HG03575 (cell line): ENCODE results near the gene STRIT1.

Experiments
- ATAC-seq: cut with Tn5 transposase; IDR thresholded peaks from one replicate; pipeline ENCODE4 v1.9.1; 2021; ENCODE audit not compliant: unreplicated experiment, insufficient number of reproducible peaks, low FRiP score; ENCODE audit errors: extremely low read depth

Gene STRIT1

DNA sequence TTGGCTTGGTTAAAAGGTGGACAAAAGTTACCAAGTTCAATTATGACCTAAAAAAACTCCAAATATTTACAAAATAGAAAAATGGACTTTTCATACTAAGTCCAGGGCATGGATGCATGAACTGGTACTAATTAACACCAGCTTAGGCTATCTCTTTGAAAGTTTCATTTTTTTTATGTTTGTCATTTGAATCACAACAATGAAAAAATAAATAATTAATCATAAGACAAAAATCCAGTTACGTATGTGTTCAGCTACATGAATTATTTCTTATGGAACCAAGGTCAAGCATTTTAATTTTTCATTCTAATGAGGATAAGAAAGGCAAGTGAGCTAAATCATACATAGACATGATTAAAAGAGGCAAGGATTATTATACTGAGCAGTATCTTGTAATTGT lies 23.7 kb upstream of the STRIT1 start:
- no peak for ATAC-seq

GRCh38 chr3:155316426-155316825 lies 22.9 kb upstream of the STRIT1 start:
- ATAC-seq: no peak

- ATAC-seq: no peak
Observed at GRCh38 chr3:155313916-155314315, 20.4 kb upstream of the STRIT1 start.

DNA sequence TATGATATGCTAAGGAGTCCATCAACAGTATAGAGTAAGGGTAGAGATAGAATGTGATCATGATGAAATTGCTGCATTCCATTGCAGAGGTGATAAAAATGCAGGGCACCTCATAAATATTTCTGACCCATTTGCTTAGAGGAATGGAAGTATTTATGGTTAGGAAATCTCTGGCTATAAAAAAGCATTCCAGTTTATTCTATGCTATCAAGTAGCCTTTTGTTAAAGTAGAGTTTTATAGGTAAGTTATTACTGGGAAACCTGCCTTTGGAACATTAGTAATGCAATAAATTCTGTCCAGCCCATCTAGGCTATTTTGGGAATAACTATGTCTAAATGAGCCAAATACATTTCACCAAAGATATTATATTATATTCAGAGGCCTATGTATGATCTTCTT lies 19.8 kb upstream of the STRIT1 start:
- no peak for ATAC-seq

DNA sequence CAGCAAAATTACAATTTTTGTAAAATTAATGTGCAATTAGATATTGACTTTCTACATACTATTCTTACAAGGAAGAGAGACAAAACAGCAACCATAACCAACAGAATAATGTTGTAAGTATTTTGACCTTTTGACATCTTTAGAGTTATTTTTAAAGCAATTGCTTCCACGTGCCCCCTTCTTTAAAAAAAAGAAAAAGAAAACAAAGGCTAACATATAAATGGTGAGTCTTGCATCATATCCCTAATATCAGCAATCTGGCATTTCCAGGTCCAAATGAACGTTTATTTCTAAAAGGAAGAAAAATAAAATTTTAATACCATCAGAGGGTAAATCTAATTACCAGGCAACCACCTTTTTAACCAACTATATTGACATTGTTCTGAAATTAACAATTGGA lies 19.3 kb upstream of the STRIT1 start:
- no peak for ATAC-seq

DNA sequence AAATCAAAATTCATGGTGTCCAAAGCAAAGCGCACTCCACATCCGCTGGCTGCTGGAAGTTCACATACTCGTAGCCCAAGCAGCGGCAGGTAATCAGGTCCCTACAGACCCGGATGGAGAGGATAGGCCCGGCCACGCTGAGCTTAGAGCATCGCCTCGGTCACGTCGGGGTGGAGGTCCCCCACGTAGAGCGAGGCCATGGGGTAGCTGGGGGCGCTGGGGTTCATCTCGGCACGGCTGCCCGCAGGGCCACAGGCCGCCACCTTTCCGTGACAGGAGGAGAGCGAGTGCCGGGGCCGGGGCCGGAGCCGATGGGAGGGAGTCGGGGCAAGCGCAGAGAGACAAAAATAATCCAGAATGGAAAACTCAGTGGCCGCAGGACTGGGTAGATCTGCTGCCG lies 16.1 kb upstream of the STRIT1 start:
- no peak for ATAC-seq

DNA sequence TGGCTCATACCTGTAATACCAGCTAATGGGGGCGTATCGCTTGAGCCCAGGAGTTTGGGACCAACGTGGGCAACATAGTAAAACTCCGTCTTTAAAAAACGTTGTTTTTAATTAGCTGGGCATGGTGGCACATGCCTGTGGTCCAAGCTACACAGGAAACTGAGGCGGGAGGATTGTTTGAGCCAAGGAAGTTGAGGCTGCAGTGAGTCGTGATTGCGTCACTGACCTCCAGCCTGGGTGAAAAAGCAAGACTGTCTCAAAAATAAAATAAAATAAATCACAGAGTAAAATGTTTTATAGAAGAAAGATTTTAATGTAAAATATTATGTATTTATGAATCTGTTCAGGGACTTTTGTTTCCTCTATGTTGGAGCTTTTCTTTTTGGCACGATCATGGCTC lies 15.3 kb upstream of the STRIT1 start:
- ATAC-seq: no peak

GRCh38 chr3:155307183-155307582 lies 13.7 kb upstream of the STRIT1 start:
- no peak for ATAC-seq

DNA sequence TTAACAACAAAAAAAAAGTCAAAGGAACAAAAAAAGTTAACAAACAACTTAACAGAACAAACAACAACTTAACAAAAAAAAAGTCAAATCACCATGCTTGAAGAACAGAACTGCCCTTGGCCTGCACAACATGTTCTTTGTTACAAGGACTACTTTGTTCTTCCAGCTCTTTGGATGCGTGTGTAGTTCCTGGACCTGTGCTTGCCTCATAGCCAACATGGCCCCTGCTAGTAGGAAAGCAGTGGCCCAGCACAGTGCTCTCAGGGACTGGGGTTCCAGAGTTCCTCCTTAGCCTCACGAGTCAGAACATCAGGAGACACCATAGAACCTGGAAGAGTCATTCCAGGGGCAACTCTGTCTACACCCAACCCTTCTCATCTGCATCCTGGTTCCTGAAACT lies 10.9 kb upstream of the STRIT1 start:
- ATAC-seq: no peak

DNA sequence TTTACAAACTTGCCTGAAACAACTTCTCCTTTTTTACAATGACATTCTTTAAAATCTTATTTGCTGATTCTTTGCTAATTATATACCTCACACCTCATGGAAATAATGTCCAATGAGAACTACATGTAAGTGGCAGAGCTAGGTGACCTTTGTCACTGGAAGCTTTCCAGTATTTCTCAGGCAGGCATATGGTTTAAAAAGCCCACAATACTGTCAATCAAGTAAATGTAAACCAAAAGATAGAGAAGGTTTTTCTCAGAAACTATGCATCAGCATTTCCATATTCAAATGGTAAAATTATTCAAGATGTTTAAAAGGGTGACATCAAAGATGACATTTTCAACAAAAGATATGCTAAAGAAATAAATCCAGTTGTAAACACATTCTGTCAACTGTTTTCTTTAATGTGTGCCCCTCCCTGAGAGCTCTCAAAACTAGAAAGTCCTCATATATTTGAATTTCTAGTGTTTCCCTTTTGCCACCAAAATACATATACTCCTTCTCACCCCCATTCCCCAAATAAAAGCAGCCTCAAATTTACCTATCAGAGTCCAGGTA lies 10.1 kb upstream of the STRIT1 start:
- no peak for ATAC-seq

- ATAC-seq: no peak
Observed at GRCh38 chr3:155302891-155303290, 9.4 kb upstream of the STRIT1 start.

DNA sequence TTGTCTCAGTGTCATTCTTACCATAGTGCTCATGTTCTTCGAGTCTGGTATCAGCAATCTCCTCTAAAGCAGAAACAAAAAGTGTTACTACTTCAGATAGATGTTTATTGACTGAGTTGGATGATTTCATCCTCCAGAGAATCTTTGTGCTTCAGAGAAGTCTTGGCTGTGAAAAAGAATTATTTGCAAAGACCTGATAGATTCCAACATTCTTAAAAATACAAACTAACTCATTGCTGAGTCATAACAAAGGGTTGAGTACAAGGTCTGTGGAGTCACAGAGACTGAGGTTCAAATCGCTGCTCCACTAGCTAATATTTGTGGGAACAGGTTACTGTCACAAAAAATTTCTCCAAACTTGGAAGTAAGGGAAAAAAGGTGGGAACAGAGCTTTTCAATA lies 9.0 kb upstream of the STRIT1 start:
- ATAC-seq: no peak

DNA sequence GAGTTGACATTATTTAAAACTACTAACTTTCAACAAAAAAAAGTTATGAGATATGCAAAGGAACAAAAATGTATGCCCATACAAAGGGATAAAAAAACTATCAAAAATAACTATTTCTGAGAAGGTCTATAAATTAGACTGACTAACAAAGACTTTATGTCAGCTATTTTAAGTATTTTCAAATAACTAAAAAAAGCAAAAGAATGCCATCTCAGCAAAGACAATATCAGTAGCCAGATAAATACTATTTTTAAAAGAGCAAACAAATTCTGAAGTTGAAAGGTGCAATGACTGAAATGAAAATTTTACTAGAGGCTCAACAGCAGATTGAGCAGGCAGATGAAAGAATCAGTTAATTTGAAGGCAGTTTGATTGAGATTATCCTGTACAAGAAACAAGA lies 3.6 kb upstream of the STRIT1 start:
- ATAC-seq: no peak

DNA sequence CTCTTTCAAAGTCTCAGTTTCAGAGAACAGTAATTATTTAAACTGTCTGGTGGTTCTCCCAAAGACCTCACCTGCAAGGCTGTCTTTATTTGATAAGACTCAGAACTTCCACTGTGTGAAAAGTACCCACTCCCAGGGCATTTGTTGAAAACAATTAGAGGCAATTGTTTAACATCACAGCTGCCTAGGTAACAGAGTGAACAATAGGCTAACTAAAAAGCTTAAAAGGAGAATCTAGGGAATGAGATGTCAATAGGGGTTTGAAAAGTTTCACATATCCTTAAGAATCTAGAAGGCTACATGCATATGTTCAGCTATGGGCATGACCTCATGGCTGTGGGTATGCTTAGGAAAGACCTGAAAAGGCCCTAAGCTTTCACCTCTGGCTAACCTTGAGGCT lies 2.9 kb upstream of the STRIT1 start:
- ATAC-seq: no peak

DNA sequence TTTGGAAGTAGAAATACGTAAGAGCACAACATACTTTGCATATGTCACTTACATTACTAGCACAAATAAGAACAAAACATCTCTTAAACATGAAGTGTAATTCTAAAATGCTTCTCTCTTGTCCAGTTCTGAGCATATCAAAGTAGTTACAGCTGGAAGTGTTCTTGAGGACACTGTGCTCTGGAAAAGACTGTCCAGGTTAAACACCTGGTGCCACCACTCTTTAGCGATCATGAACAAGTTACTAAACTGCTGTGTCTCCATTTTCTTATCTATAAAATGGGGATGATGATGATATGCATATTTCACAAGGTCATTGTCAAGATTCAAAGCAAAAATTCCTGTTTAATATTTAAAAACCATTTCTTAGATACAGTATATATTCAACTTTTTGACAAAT lies 790 bp downstream of the STRIT1 start:
- no peak for ATAC-seq

GRCh38 chr3:155292133-155292532 lies 1.4 kb downstream of the STRIT1 start:
- no peak for ATAC-seq

DNA sequence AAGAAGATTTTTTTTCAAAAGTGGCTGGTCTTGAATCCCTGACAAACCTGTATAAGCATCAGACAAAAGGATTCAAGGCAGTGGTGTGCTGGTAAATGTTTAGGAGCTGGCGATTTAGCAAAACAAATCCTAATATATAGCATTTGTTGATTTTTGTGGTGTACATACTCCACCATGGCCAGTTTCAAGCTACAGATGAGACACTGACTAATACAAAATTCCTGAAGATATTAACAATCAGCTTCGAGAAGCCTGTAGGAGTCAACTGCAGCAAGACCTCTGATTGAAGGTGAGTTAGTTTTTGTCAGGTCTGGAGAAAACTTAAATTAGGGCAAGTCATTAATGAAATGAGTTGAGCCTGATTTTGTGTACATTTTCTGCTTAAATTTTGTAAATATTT lies 6.7 kb downstream of the STRIT1 start:
- no peak for ATAC-seq

DNA sequence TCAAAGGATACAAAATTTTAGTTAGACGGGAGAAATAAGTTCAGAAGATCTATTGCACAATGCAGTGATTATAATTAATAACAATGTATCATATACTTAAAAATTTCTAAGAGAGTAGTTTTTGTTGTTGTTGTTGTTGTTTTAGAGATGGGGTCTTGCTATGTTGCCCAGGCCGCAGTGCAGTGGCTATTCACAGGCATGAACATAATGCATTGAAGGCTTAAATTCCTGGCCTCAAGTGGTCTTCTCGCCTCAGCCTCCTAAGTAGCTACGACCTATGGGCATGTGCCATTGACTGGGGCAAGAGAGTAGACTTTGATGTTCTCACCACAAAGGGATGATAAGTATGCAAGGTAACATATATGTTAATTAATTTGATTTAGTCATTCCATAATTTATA lies 7.5 kb downstream of the STRIT1 start:
- ATAC-seq: no peak

DNA sequence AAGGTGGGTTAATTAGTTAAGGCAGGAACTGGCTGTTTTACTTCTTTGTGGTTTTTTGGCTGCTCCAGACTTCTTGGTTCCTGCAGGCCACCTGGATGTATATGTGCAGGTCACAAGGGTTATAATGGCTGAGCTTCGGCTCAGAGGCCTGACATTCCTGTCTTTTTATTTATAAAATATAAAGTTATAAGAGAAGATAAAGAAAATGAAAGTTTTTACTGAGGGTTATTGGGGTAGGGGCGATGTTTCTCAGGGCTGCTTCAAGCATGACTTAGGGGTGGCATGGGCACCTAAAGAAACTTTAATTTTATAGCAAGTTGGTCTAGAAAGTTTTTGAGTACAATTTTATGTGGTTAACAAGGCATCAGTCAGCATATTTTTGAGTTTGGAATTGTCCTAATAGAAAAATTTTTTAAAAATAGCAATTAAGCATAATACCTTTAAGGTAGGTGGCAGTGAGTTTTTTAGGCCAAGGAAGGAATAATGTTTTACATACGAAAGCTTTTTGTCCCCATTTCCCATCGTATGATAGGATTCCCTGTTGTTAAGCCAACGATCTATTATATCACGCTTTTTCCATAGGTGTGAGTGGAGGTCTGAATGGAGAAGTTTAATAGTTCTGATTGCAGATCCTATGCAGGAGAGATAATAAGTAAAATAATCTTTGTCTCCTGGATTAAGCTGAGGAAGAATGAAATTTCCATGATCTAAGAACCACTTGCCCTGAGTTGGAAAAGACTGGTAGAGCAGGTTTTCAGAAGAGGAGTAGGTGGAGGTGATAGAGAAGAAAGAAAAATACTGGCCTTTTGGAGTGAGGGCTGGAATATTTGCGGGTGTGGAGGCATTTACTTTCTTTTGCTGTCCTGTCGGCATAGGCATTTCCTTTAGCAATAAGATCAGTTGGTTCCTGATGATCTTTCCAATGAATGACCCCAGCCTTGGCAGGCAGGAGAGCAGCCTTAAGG lies 10.1 kb downstream of the STRIT1 start:
- no peak for ATAC-seq

DNA sequence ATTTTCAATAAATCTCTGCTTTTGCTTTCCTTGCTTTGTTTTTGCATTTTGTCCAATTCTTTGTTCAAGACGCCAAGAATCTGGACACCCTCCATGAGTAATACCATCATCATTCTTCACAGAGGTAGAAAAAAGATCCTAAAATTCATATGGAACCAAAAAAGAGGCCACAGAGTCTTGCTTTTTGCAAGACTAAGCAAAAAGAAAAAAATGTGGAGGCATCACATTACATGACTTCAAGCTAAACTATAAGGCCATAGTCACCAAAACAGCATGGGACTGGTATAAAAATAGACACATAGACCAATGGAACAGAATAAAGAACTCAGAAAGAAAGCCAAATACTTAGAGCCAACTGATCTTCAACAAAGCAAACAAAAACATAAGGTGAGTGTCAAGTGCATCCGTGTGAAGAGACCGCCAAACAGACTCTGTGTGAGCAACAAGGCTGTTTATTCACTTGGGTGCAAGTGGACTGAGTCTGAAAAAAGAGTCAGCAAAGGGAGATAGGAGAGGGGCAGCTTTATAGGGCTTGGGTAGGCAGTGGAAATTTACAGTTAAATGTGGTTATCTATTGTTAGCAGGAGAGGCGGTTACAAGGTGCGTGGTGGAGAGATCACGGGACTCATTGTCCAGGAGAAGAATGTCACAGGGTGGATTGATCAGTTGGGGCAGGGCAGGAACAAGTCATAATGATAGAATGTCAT lies 10.9 kb downstream of the STRIT1 start:
- ATAC-seq: no peak
